ENCODE results near the gene MRPS12.

The MRPS12 gene

GRCh38 chr19:38912600-38913514, 17.9 kb upstream of the MRPS12 start:
- peak overlapping the region; percentile 28 for H3K27ac ChIP-seq (ENCODE audit: extremely low read depth, low read depth, low read length)
- no peak overlapping the region for H3K4me3 ChIP-seq (ENCODE audit: low read depth, low read length)
- H3K9me3 ChIP-seq (ENCODE audit: control insufficient read depth, insufficient read depth, low read depth, low read length), result no peaks in the 10 kb centered on the region
- CTCF ChIA-PET, result interaction anchor here (0.5 to 3.3 kb wide), 6 partner anchors 13 to 164 kb away, joined by 3 to 31 read pairs (median 6); partner anchors contain the start of genes MRPS12, NFKBIB and SARS2
- TF ChIP-seq ZFHX2 (tag by site-specific recombination; conservative IDR thresholded peaks at IDR 0.05) (peak; percentile 98), BCL6B (tag by site-specific recombination; IDR thresholded peaks at IDR 0.05) (no peak), GLIS2 (tag by site-specific recombination; IDR thresholded peaks at IDR 0.05) (0 out of 2 replicates have a peak, but pooled peaks have one; percentile 4), ZNF48 (tag by site-specific recombination; IDR thresholded peaks at IDR 0.05) (no peak), EGR2 (tag by site-specific recombination; IDR thresholded peaks at IDR 0.05; ENCODE audit: low read depth) (peak; percentile 96), ZNF664 (tag by site-specific recombination; IDR thresholded peaks at IDR 0.05) (peak; percentile 97)
- H3K4me1 ChIP-seq (ENCODE audit: control insufficient read depth, insufficient read depth, low read length), result no peaks in the 10 kb centered on the region
- peaks cover 6 to 24% of the 10 kb centered on the region in 2 experiments; a peak in 2 of 3 replicates for H3K36me3 ChIP-seq (ENCODE audit: control insufficient read depth in 2 of 2, insufficient read depth in 1 of 2, low read length in 2 of 2)
- POLR2A ChIA-PET, result interaction anchor here (0.6 to 2.3 kb wide), 6 partner anchors 12 to 178 kb away, joined by 4 to 11 read pairs (median 4); partner anchors contain the start of genes ECH1, MRPS12, NFKBIB and SARS2

GRCh38 chr19:38913958-38914357, 16.8 kb upstream of the MRPS12 start:
- Histone ChIP-seq H3K27ac (ENCODE audit: extremely low read depth, low read depth, low read length) (no peak overlapping the region), H3K36me3 (ENCODE audit: control insufficient read depth in 2 of 2, insufficient read depth in 1 of 2, low read length in 2 of 2) (peaks cover 1 to 15% of the 10 kb centered on the region in 2 experiments; a peak in 2 of 3 replicates), H3K4me1 (ENCODE audit: control insufficient read depth, insufficient read depth, low read length) (no peaks in the 10 kb centered on the region), H3K4me3 (ENCODE audit: low read depth, low read length) (no peak overlapping the region), H3K9me3 (ENCODE audit: control insufficient read depth, insufficient read depth, low read depth, low read length) (no peaks in the 10 kb centered on the region)
- CTCF ChIA-PET, result interaction anchor here (0.6 to 3.3 kb wide), 4 partner anchors 14 to 48 kb away, joined by 3 to 31 read pairs (median 7); partner anchors contain the start of genes MRPS12, NFKBIB and SARS2
- TF ChIP-seq ZNF560 (tag by site-specific recombination; IDR thresholded peaks at IDR 0.05; ENCODE audit: borderline replicate concordance) (no peak), ZNF391 (tag by site-specific recombination; IDR thresholded peaks at IDR 0.05; ENCODE audit: borderline replicate concordance, low read depth) (no peak), ZSCAN4 (tag by site-specific recombination; IDR thresholded peaks at IDR 0.05) (no peak), IKZF3 (tag by site-specific recombination; IDR thresholded peaks at IDR 0.05) (no peak), ZNF549 (tag by site-specific recombination; IDR thresholded peaks at IDR 0.05) (no peak), ZBTB44 (tag by site-specific recombination; IDR thresholded peaks at IDR 0.05) (no peak), ZNF677 (tag by site-specific recombination; IDR thresholded peaks at IDR 0.05) (no peak), ZNF2 (tag by site-specific recombination; IDR thresholded peaks at IDR 0.05) (no peak), ZNF311 (tag by site-specific recombination; IDR thresholded peaks at IDR 0.05; ENCODE audit: borderline replicate concordance) (no peak), ZNF837 (tag by site-specific recombination; IDR thresholded peaks at IDR 0.05) (no peak), ZNF239 (tag by site-specific recombination; IDR thresholded peaks at IDR 0.05) (no peak), ZNF548 (tag by site-specific recombination; IDR thresholded peaks at IDR 0.05) (no peak), HOXA7 (CRISPR knock-in tag; IDR thresholded peaks at IDR 0.05; ENCODE audit: borderline replicate concordance) (no peak), ZNF48 (tag by site-specific recombination; IDR thresholded peaks at IDR 0.05) (no peak), TRIM28 (IDR thresholded peaks at IDR 0.05; ENCODE audit: borderline replicate concordance, low read length) (no peak), ZBTB17 (tag by site-specific recombination; IDR thresholded peaks at IDR 0.05) (no peak), ZNF510 (tag by site-specific recombination; IDR thresholded peaks at IDR 0.05; ENCODE audit: insufficient replicate concordance) (no peak), ZNF514 (tag by site-specific recombination; IDR thresholded peaks at IDR 0.05) (no peak), ZNF544 (tag by site-specific recombination; IDR thresholded peaks at IDR 0.05) (no peak), ZFP3 (tag by site-specific recombination; IDR thresholded peaks at IDR 0.05; ENCODE audit: low read depth) (no peak)
- POLR2A ChIA-PET, result interaction anchor here (0.7 to 2.3 kb wide), 8 partner anchors 12 to 267 kb away, joined by 3 to 9 read pairs (median 4); partner anchors contain the start of genes ECH1 and NFKBIB

Data from HEK293 (cell line).